HUDEP-2 (cell line): Measurements from ENCODE around the gene PWWP2B.

Experiments used
- DNase-seq, 76 experiments: peaks; one replicate each; lab custom pipeline; 2025; ENCODE audit not compliant: unreplicated experiment in 76 of 76; lab: John Stamatoyannopoulos, UW

The PWWP2B gene

DNA sequence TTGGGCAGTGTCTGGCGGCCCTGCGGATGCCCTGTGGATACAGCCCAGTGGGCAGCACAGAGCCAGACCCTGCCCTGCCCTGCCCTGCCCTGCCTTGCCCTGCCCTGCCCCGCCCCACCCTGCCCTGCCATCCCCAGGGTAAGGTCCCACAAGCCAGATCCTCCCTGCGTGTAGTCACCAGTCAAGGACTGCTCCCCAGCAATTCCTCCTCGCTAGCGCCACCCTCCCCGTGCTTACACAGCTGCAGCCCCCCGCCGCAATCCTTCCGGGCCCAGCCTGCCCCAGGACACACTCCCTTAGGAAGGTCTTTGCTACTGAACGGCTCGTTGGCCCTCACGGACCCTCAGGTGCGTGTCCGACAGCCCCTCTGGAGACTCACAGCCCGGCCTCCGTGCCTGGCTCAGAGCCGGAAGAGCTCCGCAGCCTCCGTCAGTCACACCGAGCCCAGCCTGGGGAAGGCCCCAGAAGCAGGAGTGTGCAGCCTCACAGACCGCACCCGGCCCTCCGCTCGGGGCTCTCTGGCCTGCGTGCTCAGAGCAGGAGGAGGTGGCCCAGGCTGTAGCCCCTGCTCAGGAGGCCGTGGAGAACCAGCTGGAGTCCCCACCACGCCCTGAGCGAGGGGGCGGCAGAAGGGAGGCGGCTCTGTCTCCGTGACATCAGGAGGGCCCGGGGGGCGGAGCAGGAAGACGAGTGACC is 68.3 kb downstream of the PWWP2B start:
- no peak for DNase-seq

DNA sequence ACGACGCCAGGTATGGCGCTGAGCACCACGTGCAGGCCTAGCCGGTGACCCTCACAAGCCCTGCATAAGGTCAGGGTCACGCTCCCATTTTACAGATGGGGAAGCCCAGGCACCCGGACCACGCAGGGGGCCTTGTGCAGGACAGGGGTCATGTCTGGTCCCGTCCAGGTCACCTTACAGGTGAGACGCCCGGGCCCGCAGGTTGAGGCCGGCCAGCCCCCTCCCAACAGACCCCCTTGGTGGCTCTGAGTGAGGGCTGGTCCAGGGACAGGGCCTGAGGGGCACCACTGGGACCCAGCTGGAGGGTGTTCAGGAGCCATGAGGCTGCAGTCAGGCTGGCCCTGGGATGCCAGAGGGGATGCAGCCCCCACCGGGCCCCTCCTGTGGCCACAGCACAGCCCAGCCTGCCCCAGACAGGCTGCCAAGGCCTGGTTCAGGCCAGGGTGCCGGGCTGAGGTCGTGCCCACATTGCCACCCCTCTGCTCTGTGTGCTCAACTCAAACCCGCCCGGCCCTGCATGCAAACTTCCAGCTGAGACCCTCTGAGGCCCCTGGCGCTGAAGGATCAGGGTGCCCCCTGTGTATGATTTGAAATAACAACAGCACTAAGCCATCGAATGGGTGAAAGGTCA is 69.0 kb downstream of the PWWP2B start:
- no peak for DNase-seq

GRCh38 chr10:132466520-132467463 is 69.8 kb downstream of the PWWP2B start:
- no peak for DNase-seq
